Activated CD4-positive, alpha-beta T cell treated with anti-CD3 and anti-CD28 coated beads for 36 hours (primary cell): Measurements from ENCODE around the gene BUB3. TPM values are rescaled to one million over a fixed set of nuclear protein-coding genes. Genes with fewer than 3 reads are reported as not detected.
A peak's percentile ranks its signal among the peaks of the same experiment; 100 is the strongest.

ENCODE experiments used
- ATAC-seq: fragments of 200-7000 bp; cut with Tn5 transposase; one replicate; pipeline ENCODE4 v1.10.0; 2021; ENCODE audit warnings: mild to moderate bottlenecking, moderate library complexity
- CTCF ChIA-PET: fragments of 350-600 bp; sonication (Branson Sonifier 250); formaldehyde crosslinking; loops from one replicate; lab custom pipeline; 2021; ENCODE audit warnings: antibody characterized with exemption; lab: Charles Lee
- POLR2A ChIA-PET: fragments of 350-600 bp; sonication (Branson Sonifier 250); formaldehyde crosslinking; loops from one replicate; lab custom pipeline; 2021; ENCODE audit warnings: antibody characterized with exemption, inconsistent platforms; lab: Charles Lee
- DNase-seq: peaks from one replicate; pipeline ENCODE4 v3.0.0-alpha.2; 2020
- H3K27ac Mint-ChIP-seq: one replicate; pipeline ENCODE4 v1.8.0; 2021; ENCODE audit warnings: mixed read lengths
- H3K27me3 Mint-ChIP-seq: one replicate; pipeline ENCODE4 v1.8.0; 2021; ENCODE audit warnings: mixed read lengths
- H3K36me3 Mint-ChIP-seq: one replicate; pipeline ENCODE4 v1.8.0; 2021; ENCODE audit warnings: low read depth, mixed read lengths
- H3K4me1 Mint-ChIP-seq: one replicate; pipeline ENCODE4 v1.8.0; 2021; ENCODE audit warnings: mixed read lengths
- H3K4me3 Mint-ChIP-seq: one replicate; pipeline ENCODE4 v1.8.0; 2021; ENCODE audit warnings: mild to moderate bottlenecking, moderate library complexity, mixed read lengths
- H3K9me3 Mint-ChIP-seq: one replicate; pipeline ENCODE4 v1.8.0; 2021; ENCODE audit warnings: low read depth, mixed read lengths
- intact Hi-C, 2 experiments: fragments of 100-400 bp; cut with DNase I in 1 of 2; cut with micrococcal nuclease in 1 of 2; formaldehyde crosslinking; loops; one replicate each; pipeline versions ENCODE4 v1.14.2 to v1.15.1; 2022 to 2024; cut with DNase I, micrococcal nuclease
- total RNA-seq, 2 experiments: library from RNA; stranded (reverse); gene quantifications; one replicate each; pipeline ENCODE4 v1.2.3, GENCODE V29; 2021

The BUB3 gene
- total RNA-seq, 2 experiments from 2014 or later = 230 to 242 TPM

- H3K9me3 Mint-ChIP-seq = no peaks in the 10 kb centered on the region
- peaks cover 68% of the 10 kb centered on the region for H3K27me3 Mint-ChIP-seq
- peaks cover 34% of the 10 kb centered on the region for H3K4me1 Mint-ChIP-seq
- DNase-seq = no peak
- no peak for ATAC-seq
- intact Hi-C loops = loop anchor here in 1 of 2 experiments (2.0 to 10.0 kb wide), 3 partner anchors 14 to 957 kb away; partner anchors contain the start of genes CHST15 and HMX2
- H3K27ac Mint-ChIP-seq = no peak overlapping the region
- ChIA-PET POLR2A (no interaction called here), CTCF (interaction anchor here (0.7 to 2.1 kb wide), 9 partner anchors 11 to 423 kb away, joined by 3 to 11 read pairs (median 4); partner anchors contain the start of gene BUB3)
- peak overlapping the region; percentile 55 for H3K4me3 Mint-ChIP-seq
- H3K36me3 Mint-ChIP-seq = peaks cover 2% of the 10 kb centered on the region
Measured at GRCh38 chr10:123134915-123135414, 19.2 kb upstream of the BUB3 start.

GRCh38 chr10:123135415-123136141 lies 18.6 kb upstream of the BUB3 start, which contains the start of gene HMX3:
TSS of gene HMX3 (plus strand) at chr10:123135970. CDS start at chr10:123136051, 81 bp downstream.
- no peak within 1 kb of the TSS for H3K27ac Mint-ChIP-seq
- H3K4me3 Mint-ChIP-seq = peak within 1 kb of the TSS; percentile 72
- peak; percentile 76 for DNase-seq
- H3K27me3 Mint-ChIP-seq = peaks cover 67% of the 10 kb centered on the region
- ChIA-PET POLR2A (no interaction called here), CTCF (interaction anchor here (1.7 kb wide), 1 partner anchor 14 kb away, joined by 8 read pairs; no protein-coding TSS in a partner anchor)
- intact Hi-C loops = loop anchor here in 1 of 2 experiments (2.0 to 10.0 kb wide), 3 partner anchors 13 to 957 kb away; partner anchors contain the start of genes CHST15 and HMX2
- peak; percentile 52 for ATAC-seq
- no peaks in the 10 kb centered on the region for H3K9me3 Mint-ChIP-seq
- H3K36me3 Mint-ChIP-seq = peaks cover 2% of the 10 kb centered on the region
- H3K4me1 Mint-ChIP-seq = peaks cover 39% of the 10 kb centered on the region

- Mint-ChIP-seq H3K27me3 (peaks cover 74% of the 10 kb centered on the region), H3K9me3 (no peaks in the 10 kb centered on the region), H3K4me1 (peaks cover 40% of the 10 kb centered on the region), H3K4me3 (peak overlapping the region; percentile 72), H3K27ac (no peak overlapping the region), H3K36me3 (peaks cover 2% of the 10 kb centered on the region)
- intact Hi-C loops = loop anchor here in 1 of 2 experiments (5.0 to 10.0 kb wide), 2 partner anchors 838 to 956 kb away; partner anchors contain the start of gene CHST15
- DNase-seq = peak; percentile 16
- ChIA-PET CTCF (interaction anchor here (1.3 kb wide), 1 partner anchor 9 kb away, joined by 7 read pairs; no protein-coding TSS in a partner anchor), POLR2A (no interaction called here)
- no peak for ATAC-seq
Measured at GRCh38 chr10:123136221-123136805, 17.9 kb upstream of the BUB3 start.

GRCh38 chr10:123136806-123137642 lies 17.2 kb upstream of the BUB3 start:
- Mint-ChIP-seq H3K9me3 (no peaks in the 10 kb centered on the region), H3K27me3 (peaks cover 76% of the 10 kb centered on the region), H3K4me3 (peak overlapping the region; percentile 72), H3K27ac (peak overlapping the region; percentile 55), H3K4me1 (peaks cover 42% of the 10 kb centered on the region), H3K36me3 (peaks cover 2% of the 10 kb centered on the region)
- ATAC-seq (no peak), DNase-seq (peak; percentile 53)
- intact Hi-C loops = loop anchor here (1.0 to 10.0 kb wide), 3 partner anchors 9 to 955 kb away; partner anchors contain the start of gene CHST15 (in 1 of the 2)
- POLR2A ChIA-PET = no interaction called here
- CTCF ChIA-PET = interaction anchor here (0.7 to 1.3 kb wide), 2 partner anchors 9 to 15 kb away, joined by 5 to 7 read pairs; no protein-coding TSS in a partner anchor

- Mint-ChIP-seq H3K27me3 (peaks cover 76% of the 10 kb centered on the region), H3K4me3 (no peak overlapping the region), H3K36me3 (peaks cover 2% of the 10 kb centered on the region), H3K27ac (no peak overlapping the region), H3K9me3 (no peaks in the 10 kb centered on the region), H3K4me1 (peaks cover 42% of the 10 kb centered on the region)
- ATAC-seq (no peak), DNase-seq (no peak)
- POLR2A ChIA-PET = no interaction called here
- intact Hi-C loops = loop anchor here in 1 of 2 experiments (5.0 to 10.0 kb wide), 2 partner anchors 836 to 953 kb away; partner anchors contain the start of gene CHST15
- CTCF ChIA-PET = interaction anchor here (0.8 to 2.1 kb wide), 2 partner anchors 11 to 241 kb away, joined by 3 to 10 read pairs; no protein-coding TSS in a partner anchor
Measured at GRCh38 chr10:123139165-123139520, 15.1 kb upstream of the BUB3 start.

- intact Hi-C loops = loop anchor here (2.0 to 10.0 kb wide), 4 partner anchors 241 to 1305 kb away; partner anchors contain the start of gene CHST15 (in 1 of the 2)
- H3K27me3 Mint-ChIP-seq = peaks cover 76% of the 10 kb centered on the region
- DNase-seq (peak; percentile 35), ATAC-seq (no peak)
- no peaks in the 10 kb centered on the region for H3K9me3 Mint-ChIP-seq
- ChIA-PET POLR2A (no interaction called here), CTCF (interaction anchor here (0.8 to 2.1 kb wide), 2 partner anchors 11 to 241 kb away, joined by 3 to 10 read pairs; no protein-coding TSS in a partner anchor)
- H3K36me3 Mint-ChIP-seq = peaks cover 2% of the 10 kb centered on the region
- no peak overlapping the region for H3K27ac Mint-ChIP-seq
- H3K4me1 Mint-ChIP-seq = peaks cover 41% of the 10 kb centered on the region
- no peak overlapping the region for H3K4me3 Mint-ChIP-seq
Measured at GRCh38 chr10:123139521-123140163, 14.6 kb upstream of the BUB3 start.

- no peak overlapping the region for H3K27ac Mint-ChIP-seq
- intact Hi-C loops = loop anchor here (2.0 to 10.0 kb wide), 2 partner anchors 240 to 1304 kb away; no protein-coding TSS in a partner anchor
- ChIA-PET CTCF (interaction anchor here (1.5 to 2.1 kb wide), 3 partner anchors 10 to 240 kb away, joined by 4 to 10 read pairs (median 7); partner anchors contain the start of gene BUB3), POLR2A (no interaction called here)
- peaks cover 46% of the 10 kb centered on the region for H3K4me1 Mint-ChIP-seq
- no peaks in the 10 kb centered on the region for H3K9me3 Mint-ChIP-seq
- peaks cover 2% of the 10 kb centered on the region for H3K36me3 Mint-ChIP-seq
- ATAC-seq = peak; percentile 24
- H3K27me3 Mint-ChIP-seq = peaks cover 80% of the 10 kb centered on the region
- peak; percentile 54 for DNase-seq
- no peak overlapping the region for H3K4me3 Mint-ChIP-seq
Measured at GRCh38 chr10:123140164-123140982, 13.8 kb upstream of the BUB3 start.

- DNase-seq (no peak), ATAC-seq (no peak)
- Mint-ChIP-seq H3K9me3 (no peaks in the 10 kb centered on the region), H3K4me1 (peaks cover 52% of the 10 kb centered on the region), H3K4me3 (no peak overlapping the region), H3K36me3 (peaks cover 2% of the 10 kb centered on the region), H3K27ac (no peak overlapping the region), H3K27me3 (peaks cover 86% of the 10 kb centered on the region)
- CTCF ChIA-PET = interaction anchor here (0.6 to 2.1 kb wide), 4 partner anchors 9 to 448 kb away, joined by 3 to 10 read pairs (median 6); partner anchors contain the start of gene BUB3
- POLR2A ChIA-PET = no interaction called here
- intact Hi-C loops = loop anchor here (2.0 to 10.0 kb wide), 2 partner anchors 240 to 1304 kb away; no protein-coding TSS in a partner anchor
Measured at GRCh38 chr10:123140983-123141390, 13.2 kb upstream of the BUB3 start.
